Activated CD4-positive, alpha-beta T cell treated with anti-CD3 and anti-CD28 coated beads, Interleukin-2, amount 50 U/mL, for 24 hours (primary cell): ENCODE results near the gene EWSR1.
"Not testable (repeated sequence)": the region's sequence is repeated elsewhere in the genome, so short reads cannot be mapped to it uniquely, and the experiment has no call there.

Source experiments
- DNase-seq, 2 donors: peaks; one replicate each; pipeline ENCODE4 v3.0.0-alpha.2; 2020; ENCODE audit warnings: low read depth in 1 of 2, low spot score in 1 of 2

The EWSR1 gene

GRCh38 chr22:29245626-29246385 lies 22.3 kb upstream of the EWSR1 start:
- DNase-seq: peak; percentile 46 to 51

GRCh38 chr22:29247891-29248290 lies 20.2 kb upstream of the EWSR1 start:
- DNase-seq: not testable (repeated sequence)

- DNase-seq: no peak
Observed at GRCh38 chr22:29251265-29251664, 16.8 kb upstream of the EWSR1 start.

- no peak for DNase-seq
Observed at GRCh38 chr22:29251981-29252911, 15.8 kb upstream of the EWSR1 start.

- no peak for DNase-seq
Observed at GRCh38 chr22:29253561-29254285, 14.3 kb upstream of the EWSR1 start.

- DNase-seq: no peak
Observed at GRCh38 chr22:29254286-29254660, 13.8 kb upstream of the EWSR1 start.

GRCh38 chr22:29255064-29255621 lies 12.9 kb upstream of the EWSR1 start:
- DNase-seq: no peak

- no peak for DNase-seq
Observed at GRCh38 chr22:29256606-29257325, 11.3 kb upstream of the EWSR1 start.

- DNase-seq: no peak
Observed at GRCh38 chr22:29257751-29258181, 10.3 kb upstream of the EWSR1 start.

GRCh38 chr22:29258407-29259252 lies 9.4 kb upstream of the EWSR1 start:
- DNase-seq: no peak

GRCh38 chr22:29259253-29259899 lies 8.7 kb upstream of the EWSR1 start:
- DNase-seq: no peak

- no peak for DNase-seq
Observed at GRCh38 chr22:29260031-29260560, 8.0 kb upstream of the EWSR1 start.

- DNase-seq: no peak
Observed at GRCh38 chr22:29260601-29261315, 7.3 kb upstream of the EWSR1 start.

GRCh38 chr22:29263791-29264276 lies 4.2 kb upstream of the EWSR1 start:
- no peak for DNase-seq

- no peak for DNase-seq
Observed at GRCh38 chr22:29265305-29265704, 2.8 kb upstream of the EWSR1 start.

GRCh38 chr22:29265929-29266328 lies 2.1 kb upstream of the EWSR1 start:
- no peak for DNase-seq

GRCh38 chr22:29266564-29267461 lies 1.3 kb upstream of the EWSR1 start:
- DNase-seq: no peak
